AG09319 (cell line): ENCODE results near the gene VEGFD.

ENCODE experiments used
- DNase-seq: peaks from one replicate; pipeline ENCODE4 v3.0.0-alpha.2; 2010; ENCODE audit warnings: low read depth; ENCODE audit errors: extremely low read depth
- CTCF ChIP-seq: IDR thresholded peaks from 2 replicates; pipeline ENCODE4 v1.5.1; 2011; ENCODE audit warnings: low read depth, mild to moderate bottlenecking, inconsistent platforms, low read length, moderate library complexity

The VEGFD gene

GRCh38 chrX:15298201-15298600, 86.0 kb downstream of the VEGFD start:
- DNase-seq: no peak
- no peak for TF ChIP-seq CTCF
